ENCODE measurements around the gene ALDH1L2. TPM values are rescaled to one million over a fixed set of nuclear protein-coding genes. Genes with fewer than 3 reads are reported as not detected.

ALDH1L2 gene
- total and polyA plus RNA-seq, 2 experiments from 2014 or later, result 0.12 to 0.63 TPM

DNA sequence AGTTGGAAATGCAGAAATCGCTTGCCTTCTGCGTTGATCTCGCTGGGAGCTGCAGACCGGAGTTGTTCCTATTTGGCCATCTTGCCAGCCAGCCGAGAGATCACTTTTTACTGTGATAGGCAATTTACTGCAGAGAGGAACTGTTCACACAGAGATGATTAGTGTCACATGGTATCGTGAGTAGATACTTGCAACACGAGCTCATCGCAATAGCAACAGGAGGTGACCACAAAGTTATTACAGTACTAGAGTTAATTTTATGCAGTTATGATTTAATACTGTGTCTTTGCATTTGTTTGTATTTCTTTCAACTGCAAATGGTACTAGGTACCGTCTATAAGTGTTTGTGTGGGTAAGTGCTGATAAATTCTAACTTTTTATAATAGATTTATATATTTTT lies 70.4 kb downstream of the ALDH1L2 start:
- H3K4me3 ChIP-seq, result no peak overlapping the region
- no peaks in the 10 kb centered on the region for H3K9me3 ChIP-seq (ENCODE audit: low read depth)
- no peaks in the 10 kb centered on the region for H3K27me3 ChIP-seq
- H3K36me3 ChIP-seq, result no peaks in the 10 kb centered on the region
- no peak overlapping the region for H3K27ac ChIP-seq
- TF ChIP-seq, protein P1, sequence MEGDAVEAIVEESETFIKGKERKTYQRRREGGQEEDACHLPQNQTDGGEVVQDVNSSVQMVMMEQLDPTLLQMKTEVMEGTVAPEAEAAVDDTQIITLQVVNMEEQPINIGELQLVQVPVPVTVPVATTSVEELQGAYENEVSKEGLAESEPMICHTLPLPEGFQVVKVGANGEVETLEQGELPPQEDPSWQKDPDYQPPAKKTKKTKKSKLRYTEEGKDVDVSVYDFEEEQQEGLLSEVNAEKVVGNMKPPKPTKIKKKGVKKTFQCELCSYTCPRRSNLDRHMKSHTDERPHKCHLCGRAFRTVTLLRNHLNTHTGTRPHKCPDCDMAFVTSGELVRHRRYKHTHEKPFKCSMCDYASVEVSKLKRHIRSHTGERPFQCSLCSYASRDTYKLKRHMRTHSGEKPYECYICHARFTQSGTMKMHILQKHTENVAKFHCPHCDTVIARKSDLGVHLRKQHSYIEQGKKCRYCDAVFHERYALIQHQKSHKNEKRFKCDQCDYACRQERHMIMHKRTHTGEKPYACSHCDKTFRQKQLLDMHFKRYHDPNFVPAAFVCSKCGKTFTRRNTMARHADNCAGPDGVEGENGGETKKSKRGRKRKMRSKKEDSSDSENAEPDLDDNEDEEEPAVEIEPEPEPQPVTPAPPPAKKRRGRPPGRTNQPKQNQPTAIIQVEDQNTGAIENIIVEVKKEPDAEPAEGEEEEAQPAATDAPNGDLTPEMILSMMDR (IDR thresholded peaks at IDR 0.05; ENCODE audit: low read depth, low read length), result no peak
- no peaks in the 10 kb centered on the region for H3K4me1 ChIP-seq (ENCODE audit: low read depth)
- no peak for DNase-seq (ENCODE audit: low read depth in 1 of 2, low spot score in 1 of 2)

DNA sequence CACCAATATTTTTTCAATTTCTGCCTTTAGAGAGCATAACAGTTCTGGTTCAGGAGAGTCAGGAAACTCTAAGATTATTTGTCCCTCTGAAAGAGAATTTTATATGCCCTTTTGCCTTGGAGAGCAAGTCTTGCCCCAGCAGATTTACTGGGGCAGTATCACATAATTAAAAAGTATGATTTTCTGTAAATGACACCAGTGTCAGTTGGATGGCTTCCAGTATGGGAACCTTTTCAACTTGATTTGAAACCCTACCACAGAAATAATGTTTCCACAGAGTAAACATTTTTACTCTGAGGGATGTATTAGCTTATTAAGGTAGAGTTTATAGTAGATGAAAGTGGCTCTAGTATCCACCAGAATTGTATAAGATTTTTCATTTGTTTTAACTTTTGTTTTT lies 82.8 kb downstream of the ALDH1L2 start:
- DNase-seq (ENCODE audit: low read depth in 1 of 2, low spot score in 1 of 2), result no peak
- no peak overlapping the region for H3K27ac ChIP-seq
- H3K36me3 ChIP-seq, result peaks cover 44% of the 10 kb centered on the region
- H3K9me3 ChIP-seq (ENCODE audit: low read depth), result no peaks in the 10 kb centered on the region
- no peaks in the 10 kb centered on the region for H3K27me3 ChIP-seq
- H3K4me1 ChIP-seq (ENCODE audit: low read depth), result no peaks in the 10 kb centered on the region
- no peak overlapping the region for H3K4me3 ChIP-seq
- TF ChIP-seq, protein P1 (IDR thresholded peaks at IDR 0.05; ENCODE audit: low read depth, low read length), result no peak

DNA sequence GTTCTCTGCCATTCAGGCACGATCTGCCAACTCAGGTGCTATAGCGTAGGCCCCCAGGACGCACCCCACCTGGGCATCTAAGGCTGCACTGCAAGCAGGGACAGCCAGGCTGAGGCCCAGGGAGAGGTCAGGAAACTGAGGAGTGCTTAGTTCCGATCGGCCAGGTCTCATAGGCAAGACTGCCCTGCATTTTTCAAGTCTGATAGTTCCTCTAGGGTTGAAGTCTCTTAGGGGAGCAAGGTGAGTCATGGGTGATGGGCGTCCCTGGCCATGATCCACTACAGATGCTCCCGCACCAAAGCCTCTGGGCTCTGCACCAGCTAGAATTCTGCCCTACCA lies 84.9 kb downstream of the ALDH1L2 start:
- no peaks in the 10 kb centered on the region for H3K27me3 ChIP-seq
- peaks cover 44% of the 10 kb centered on the region for H3K36me3 ChIP-seq
- no peak overlapping the region for H3K27ac ChIP-seq
- H3K4me1 ChIP-seq (ENCODE audit: low read depth), result peaks cover 4% of the 10 kb centered on the region
- H3K4me3 ChIP-seq, result no peak overlapping the region
- no peaks in the 10 kb centered on the region for H3K9me3 ChIP-seq (ENCODE audit: low read depth)
- TF ChIP-seq, protein P1 (IDR thresholded peaks at IDR 0.05; ENCODE audit: low read depth, low read length), result no peak
- no peak for DNase-seq (ENCODE audit: low read depth in 1 of 2, low spot score in 1 of 2)

DNA sequence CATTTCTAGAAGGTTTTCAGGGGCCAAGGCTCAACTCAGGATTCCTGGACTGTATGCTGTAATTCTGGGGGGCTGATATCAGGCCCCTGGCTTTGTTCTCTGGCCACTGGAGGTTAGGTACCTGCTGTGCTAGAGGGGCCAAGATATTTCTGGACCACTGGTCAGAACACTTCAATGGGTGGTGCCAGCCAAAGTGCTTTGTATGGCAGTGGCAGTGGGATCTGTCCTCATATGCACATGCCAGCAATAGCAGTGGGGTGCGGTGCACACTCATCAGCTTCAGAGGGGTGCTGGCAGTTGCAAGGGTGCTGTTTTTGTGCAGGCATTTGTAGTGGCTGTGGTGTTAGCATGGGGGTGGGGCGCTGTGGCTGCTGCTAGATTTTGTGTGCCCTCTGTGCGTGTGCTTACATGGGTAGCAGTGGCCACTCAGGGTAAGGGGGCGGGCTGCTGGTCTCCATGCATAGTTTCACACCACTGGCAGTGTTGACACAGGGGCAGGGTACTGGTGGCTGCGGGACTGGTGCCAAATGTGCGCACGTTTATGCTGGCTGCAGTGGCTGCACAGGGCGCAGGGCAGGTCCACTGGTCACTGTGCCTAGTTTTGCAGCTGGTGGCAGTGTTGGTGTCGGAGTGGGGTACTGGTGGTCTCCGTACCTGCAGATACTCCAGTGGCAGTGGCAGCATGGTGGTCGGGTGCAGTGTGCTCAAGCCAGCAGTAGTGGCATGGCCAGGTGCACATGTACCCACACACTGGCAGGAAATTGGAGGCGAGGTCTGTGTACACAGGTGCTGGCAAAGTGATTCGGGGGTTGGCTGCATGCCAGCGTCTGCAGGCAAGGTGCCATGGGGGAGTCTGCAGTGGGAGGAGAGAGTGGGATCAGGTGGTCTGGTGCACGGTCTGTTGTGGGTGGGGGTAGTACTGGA lies 85.6 kb downstream of the ALDH1L2 start:
- H3K36me3 ChIP-seq, result peaks cover 41% of the 10 kb centered on the region
- no peak for DNase-seq (ENCODE audit: low read depth in 1 of 2, low spot score in 1 of 2)
- no peak overlapping the region for H3K4me3 ChIP-seq
- H3K4me1 ChIP-seq (ENCODE audit: low read depth), result peaks cover 5% of the 10 kb centered on the region
- no peaks in the 10 kb centered on the region for H3K27me3 ChIP-seq
- no peak overlapping the region for H3K27ac ChIP-seq
- TF ChIP-seq, protein P1 (IDR thresholded peaks at IDR 0.05; ENCODE audit: low read depth, low read length), result no peak
- no peaks in the 10 kb centered on the region for H3K9me3 ChIP-seq (ENCODE audit: low read depth)

DNA sequence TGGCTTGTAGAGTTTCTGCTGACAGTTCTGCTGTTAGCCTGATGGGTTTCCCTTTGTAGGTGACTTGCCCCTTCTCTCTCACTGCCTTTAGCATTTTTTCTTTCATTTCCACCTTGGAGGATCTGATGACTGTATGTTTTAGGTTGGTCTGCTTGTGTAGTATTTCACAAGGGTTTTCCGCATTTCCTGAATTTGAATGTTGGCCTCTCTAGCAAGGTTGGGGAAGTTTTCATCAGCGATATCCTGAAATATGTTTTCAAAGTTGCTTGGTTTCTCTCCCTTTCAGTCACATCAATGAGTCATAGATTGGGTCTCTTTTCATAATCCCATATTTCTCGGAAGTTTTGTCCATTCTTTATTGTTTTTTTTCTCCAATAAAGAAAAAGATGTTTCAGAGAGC lies 86.7 kb downstream of the ALDH1L2 start:
- TF ChIP-seq, protein P1 (IDR thresholded peaks at IDR 0.05; ENCODE audit: low read depth, low read length), result no peak
- DNase-seq (ENCODE audit: low read depth in 1 of 2, low spot score in 1 of 2), result no peak
- no peaks in the 10 kb centered on the region for H3K9me3 ChIP-seq (ENCODE audit: low read depth)
- H3K36me3 ChIP-seq, result peaks cover 34% of the 10 kb centered on the region
- H3K4me3 ChIP-seq, result no peak overlapping the region
- no peaks in the 10 kb centered on the region for H3K27me3 ChIP-seq
- H3K4me1 ChIP-seq (ENCODE audit: low read depth), result peaks cover 5% of the 10 kb centered on the region
- no peak overlapping the region for H3K27ac ChIP-seq

Data from cardiac muscle cell (in vitro differentiated cells and primary cell).